Tibial artery (tissue), 4 donors: ENCODE data around the gene IL24.

Source experiments
- DNase-seq, 2 donors: peaks; one replicate each; pipeline ENCODE4 v3.0.0-alpha.2; 2019
- H3K27ac ChIP-seq, 2 donors: fragments of 200-600 bp; sonication (generic) in 1 of 2; 1 replicate in 1 of 2; 2 replicates in 1 of 2; pipeline ENCODE4 v1.5.1; 2018 to 2019; ENCODE audit warnings: mild to moderate bottlenecking in 1 of 2
- H3K27me3 ChIP-seq, 2 donors: fragments of 200-600 bp; sonication (generic) in 1 of 2; one replicate each; pipeline versions ENCODE4 v1.5.1 to v1.6.0; 2016 to 2019
- H3K36me3 ChIP-seq, 3 donors: fragments of 200-600 bp; sonication (generic) in 2 of 3; one replicate each; pipeline ENCODE4 v1.5.1; 2016 to 2019; ENCODE audit warnings: mild to moderate bottlenecking in 2 of 3
- H3K4me1 ChIP-seq, 4 donors: fragments of 200-600 bp; sonication (generic) in 2 of 4; 1 replicate in 3 of 4; 2 replicates in 1 of 4; pipeline ENCODE4 v1.5.1; 2016 to 2019
- H3K4me3 ChIP-seq, 2 donors: fragments of 200-600 bp; sonication (generic) in 1 of 2; 1 replicate in 1 of 2; 2 replicates in 1 of 2; pipeline ENCODE4 v1.5.1; 2018 to 2019; ENCODE audit warnings: mild to moderate bottlenecking in 2 of 2
- H3K9me3 ChIP-seq, 3 donors: fragments of 200-600 bp; sonication (generic) in 1 of 3; one replicate each; pipeline ENCODE4 v1.5.1; 2016 to 2019
- CTCF ChIP-seq, 2 experiments: fragments of 200-600 bp in 1 of 2; fragments of 450-650 bp in 1 of 2; IDR thresholded peaks; one replicate each; pipeline ENCODE4 v1.5.1; 2017 to 2019; ENCODE audit warnings: antibody characterized with exemption in 2 of 2, mild to moderate bottlenecking in 1 of 2, moderate library complexity in 1 of 2
- intact Hi-C: fragments of 100-400 bp; cut with DNase I; formaldehyde crosslinking; loops from one replicate; pipeline ENCODE4 v1.15.0; 2023; ENCODE audit warnings: low total_unique reads

Gene IL24

DNA sequence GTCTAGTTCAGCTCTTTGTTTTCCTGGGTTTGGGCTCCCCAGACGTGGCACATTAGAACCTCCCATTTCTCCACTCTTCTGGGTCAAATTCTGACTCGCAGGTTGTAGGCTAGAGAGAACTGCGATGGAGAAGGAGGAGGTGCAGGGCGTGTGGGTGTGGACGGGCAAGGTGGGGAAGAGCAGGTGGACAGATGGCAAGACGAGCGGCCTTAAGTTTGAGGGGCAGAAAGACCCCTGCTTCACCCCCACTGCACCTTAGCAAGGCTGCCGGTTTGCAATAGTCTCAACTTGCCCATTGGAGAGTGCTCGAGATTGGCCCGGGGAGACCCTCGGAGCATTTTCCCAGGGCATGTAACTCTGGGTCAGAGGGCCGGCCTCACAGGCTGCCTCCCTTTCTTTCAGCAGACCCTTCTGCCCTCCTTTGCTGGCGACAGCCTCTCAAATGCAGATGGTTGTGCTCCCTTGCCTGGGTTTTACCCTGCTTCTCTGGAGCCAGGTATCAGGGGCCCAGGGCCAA is 1.7 kb downstream of the IL24 start:
- TF ChIP-seq CTCF (IDR thresholded peaks at IDR 0.05): no peak
- Histone ChIP-seq H3K9me3 (no peaks in the 10 kb centered on the region), H3K36me3 (no peaks in the 10 kb centered on the region), H3K4me1 (no peaks in the 10 kb centered on the region), H3K27me3 (no peaks in the 10 kb centered on the region), H3K27ac (no peak overlapping the region), H3K4me3 (no peak overlapping the region)
- intact Hi-C loops: no loop called here
- DNase-seq: no peak

DNA sequence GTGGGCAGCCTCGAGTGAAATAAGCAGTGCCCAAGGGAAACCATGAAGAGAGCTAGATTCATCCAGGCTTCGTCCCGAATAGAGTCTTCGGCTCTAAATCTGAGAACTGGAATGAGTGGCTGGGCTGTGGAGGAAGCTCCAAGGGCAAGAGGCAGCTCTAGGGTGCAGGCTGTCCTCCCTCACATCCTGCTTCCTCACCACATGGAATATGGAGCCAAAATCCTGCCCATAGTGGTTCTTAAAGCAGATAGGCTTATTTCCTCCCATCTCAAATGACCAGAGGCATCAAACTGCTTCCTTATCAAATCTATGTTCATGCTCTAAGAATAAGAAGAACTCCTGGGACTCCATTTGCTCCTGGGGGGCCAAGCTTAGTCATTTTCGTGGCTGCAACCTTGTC is 2.5 kb downstream of the IL24 start:
- H3K27ac ChIP-seq: no peak overlapping the region
- H3K36me3 ChIP-seq: no peaks in the 10 kb centered on the region
- TF ChIP-seq CTCF (IDR thresholded peaks at IDR 0.05): no peak
- no peaks in the 10 kb centered on the region for H3K4me1 ChIP-seq
- no peaks in the 10 kb centered on the region for H3K9me3 ChIP-seq
- peaks cover 0 to under 1% of the 10 kb centered on the region in 2 donors for H3K27me3 ChIP-seq
- no peak overlapping the region for H3K4me3 ChIP-seq
- no peak for DNase-seq
- intact Hi-C loops: no loop called here

DNA sequence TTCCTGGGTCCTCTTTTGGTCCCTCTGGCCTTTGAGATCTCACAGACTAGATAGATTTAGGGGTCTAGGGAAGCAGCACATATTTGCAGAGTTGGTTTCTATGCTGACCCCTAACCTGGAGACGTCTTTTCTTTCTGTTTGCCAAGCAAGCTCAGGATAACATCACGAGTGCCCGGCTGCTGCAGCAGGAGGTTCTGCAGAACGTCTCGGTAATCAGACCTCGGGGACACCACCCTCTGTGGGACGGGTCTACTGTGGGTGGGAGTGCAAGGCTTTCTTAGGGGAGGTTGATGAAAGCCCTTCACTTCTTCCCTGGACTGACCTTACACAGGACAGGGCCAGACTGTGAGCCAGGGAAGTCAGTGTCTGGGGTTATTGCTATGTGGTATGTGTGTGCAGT is 2.9 kb downstream of the IL24 start:
- no peak for TF ChIP-seq CTCF (IDR thresholded peaks at IDR 0.05)
- Histone ChIP-seq H3K27me3 (peaks cover 0 to 4% of the 10 kb centered on the region in 2 donors), H3K36me3 (no peaks in the 10 kb centered on the region), H3K27ac (no peak overlapping the region), H3K4me3 (no peak overlapping the region), H3K9me3 (no peaks in the 10 kb centered on the region), H3K4me1 (no peaks in the 10 kb centered on the region)
- intact Hi-C loops: no loop called here
- no peak for DNase-seq

GRCh38 chr1:206901944-206902343 is 4.7 kb downstream of the IL24 start:
- no peaks in the 10 kb centered on the region for H3K36me3 ChIP-seq
- no peaks in the 10 kb centered on the region for H3K4me1 ChIP-seq
- DNase-seq: no peak
- intact Hi-C loops: no loop called here
- TF ChIP-seq CTCF (IDR thresholded peaks at IDR 0.05): no peak
- H3K9me3 ChIP-seq: no peaks in the 10 kb centered on the region
- H3K4me3 ChIP-seq: no peak overlapping the region
- H3K27me3 ChIP-seq: peaks cover 0 to 4% of the 10 kb centered on the region in 2 donors
- H3K27ac ChIP-seq: no peak overlapping the region

DNA sequence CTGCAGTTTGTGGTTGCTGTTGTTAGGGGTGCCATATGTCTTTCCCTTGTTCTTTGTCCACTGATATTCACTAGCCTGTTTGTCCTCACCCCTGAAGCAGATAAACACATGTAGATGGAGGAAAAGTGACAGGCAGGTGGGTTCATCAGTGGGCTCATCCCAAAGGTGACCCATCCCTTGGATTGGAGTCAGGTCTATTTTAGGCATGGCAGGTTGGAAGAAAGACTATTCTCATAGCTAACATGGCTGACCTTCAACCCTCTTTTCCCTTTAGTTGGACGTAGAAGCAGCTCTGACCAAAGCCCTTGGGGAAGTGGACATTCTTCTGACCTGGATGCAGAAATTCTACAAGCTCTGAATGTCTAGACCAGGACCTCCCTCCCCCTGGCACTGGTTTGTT is 5.5 kb downstream of the IL24 start:
- no peak for DNase-seq
- Histone ChIP-seq H3K4me1 (no peaks in the 10 kb centered on the region), H3K4me3 (no peak overlapping the region), H3K27me3 (peaks cover 0 to 7% of the 10 kb centered on the region in 2 donors), H3K36me3 (no peaks in the 10 kb centered on the region), H3K9me3 (no peaks in the 10 kb centered on the region), H3K27ac (no peak overlapping the region)
- TF ChIP-seq CTCF (IDR thresholded peaks at IDR 0.05): no peak
- intact Hi-C loops: no loop called here

GRCh38 chr1:206903687-206904086 is 6.4 kb downstream of the IL24 start:
- intact Hi-C loops: no loop called here
- H3K4me1 ChIP-seq: no peaks in the 10 kb centered on the region
- TF ChIP-seq CTCF (IDR thresholded peaks at IDR 0.05): no peak
- no peak for DNase-seq
- H3K4me3 ChIP-seq: no peak overlapping the region
- no peaks in the 10 kb centered on the region for H3K36me3 ChIP-seq
- no peak overlapping the region for H3K27ac ChIP-seq
- H3K9me3 ChIP-seq: no peaks in the 10 kb centered on the region
- H3K27me3 ChIP-seq: peaks cover 0 to 17% of the 10 kb centered on the region in 2 donors
